NCI-H187 treated with DMSO at 0.1 percent for 48 hours (cell line): Measurements from ENCODE around the gene AASS.

Experiments
- DNase-seq: peaks from one replicate; lab custom pipeline; 2025; lab: John Stamatoyannopoulos, UW

Gene AASS

GRCh38 chr7:122038904-122039303 lies 105.1 kb downstream of the AASS start:
- no peak for DNase-seq

DNA sequence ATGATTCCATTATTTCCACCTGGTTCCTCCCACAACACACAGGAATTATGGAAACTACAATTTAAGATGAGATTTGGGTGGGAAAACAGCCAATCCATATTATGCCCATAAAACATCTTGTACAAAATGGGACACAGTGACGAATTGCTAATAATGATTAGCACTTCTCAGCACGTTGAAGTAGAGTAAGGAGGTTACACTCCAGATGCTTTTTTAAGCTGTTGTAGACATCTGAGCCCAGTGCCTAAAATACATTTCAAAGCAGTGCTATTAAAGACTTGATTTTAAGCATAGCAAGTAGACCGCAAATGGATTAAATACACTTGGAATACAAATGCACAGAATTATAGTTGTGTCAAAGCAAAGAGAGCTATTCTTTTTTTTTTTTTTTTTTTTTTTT lies 105.9 kb downstream of the AASS start:
- no peak for DNase-seq

DNA sequence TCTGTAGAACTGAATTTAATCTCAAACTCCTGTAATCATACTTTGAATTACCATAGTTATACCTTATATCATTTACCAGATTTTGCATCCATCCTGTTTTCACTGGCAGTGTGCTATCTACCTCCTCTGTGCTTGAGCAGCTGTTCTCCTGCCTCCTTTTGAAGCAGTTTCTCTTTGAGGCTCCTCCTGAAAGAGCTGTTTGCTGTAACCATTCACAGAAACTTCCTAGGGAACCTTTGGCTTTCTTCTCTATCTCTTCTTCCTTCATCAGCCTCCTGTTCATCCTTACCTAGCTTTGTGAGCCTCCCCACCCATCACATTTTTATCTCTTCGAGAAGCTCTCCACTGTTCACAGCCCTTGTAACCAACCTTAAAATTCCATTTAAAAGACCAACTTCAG lies 108.2 kb downstream of the AASS start:
- DNase-seq = no peak

GRCh38 chr7:122033641-122034040 lies 110.4 kb downstream of the AASS start:
- no peak for DNase-seq

DNA sequence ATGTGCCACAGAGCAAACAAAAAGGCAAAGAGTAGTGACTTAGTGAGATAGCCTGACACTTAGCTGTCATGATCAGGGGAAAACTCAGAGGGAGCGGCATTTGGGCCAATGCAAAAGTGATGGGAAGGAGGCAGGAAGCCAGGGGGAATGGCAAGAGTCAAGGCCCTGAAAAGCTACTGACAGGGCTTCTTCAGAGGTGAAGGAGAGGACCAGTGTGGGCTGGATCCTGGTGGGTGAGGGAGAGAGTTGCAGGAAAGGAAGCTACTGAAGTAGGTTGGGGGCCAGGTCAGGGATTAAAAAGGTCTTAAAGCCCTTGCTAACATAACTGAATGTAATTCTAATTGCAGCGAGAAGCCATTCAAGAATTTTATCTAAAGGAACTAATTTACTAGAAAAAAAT lies 117.0 kb downstream of the AASS start:
- no peak for DNase-seq
